RCC 7860 (cell line): ENCODE measurements around the gene RASIP1.
A peak's percentile ranks its signal among the peaks of the same experiment; 100 is the strongest.

Source experiments
- DNase-seq: peaks from one replicate; pipeline ENCODE4 v3.0.0-alpha.2; 2015; ENCODE audit warnings: low spot score
- FAIRE-seq: peaks from 2 replicates; lab custom pipeline; 2012; peaks lifted over from hg19 to GRCh38; lab: Jason Lieb, UNC

RASIP1 gene

DNA sequence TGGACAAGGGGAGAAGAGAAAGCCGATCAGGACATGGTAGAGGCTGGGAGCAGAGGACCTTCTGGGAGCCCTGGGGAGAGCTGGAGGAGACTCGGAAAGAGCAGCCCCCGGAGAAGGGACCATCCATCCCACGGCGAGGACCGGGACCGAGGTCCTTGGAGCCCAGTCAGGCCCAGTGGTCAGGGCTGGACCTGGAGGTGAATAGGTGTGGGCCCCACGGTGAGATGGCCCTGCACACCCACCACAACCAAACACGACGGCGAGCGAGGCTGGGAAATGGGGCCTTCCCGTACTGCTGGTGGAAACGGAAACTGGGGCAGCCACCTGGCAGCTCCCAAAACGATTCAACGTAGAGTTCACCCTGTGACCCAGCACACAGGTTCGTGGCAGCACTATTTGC, 63.9 kb downstream of the RASIP1 start:
- no peak for FAIRE-seq
- no peak for DNase-seq

DNA sequence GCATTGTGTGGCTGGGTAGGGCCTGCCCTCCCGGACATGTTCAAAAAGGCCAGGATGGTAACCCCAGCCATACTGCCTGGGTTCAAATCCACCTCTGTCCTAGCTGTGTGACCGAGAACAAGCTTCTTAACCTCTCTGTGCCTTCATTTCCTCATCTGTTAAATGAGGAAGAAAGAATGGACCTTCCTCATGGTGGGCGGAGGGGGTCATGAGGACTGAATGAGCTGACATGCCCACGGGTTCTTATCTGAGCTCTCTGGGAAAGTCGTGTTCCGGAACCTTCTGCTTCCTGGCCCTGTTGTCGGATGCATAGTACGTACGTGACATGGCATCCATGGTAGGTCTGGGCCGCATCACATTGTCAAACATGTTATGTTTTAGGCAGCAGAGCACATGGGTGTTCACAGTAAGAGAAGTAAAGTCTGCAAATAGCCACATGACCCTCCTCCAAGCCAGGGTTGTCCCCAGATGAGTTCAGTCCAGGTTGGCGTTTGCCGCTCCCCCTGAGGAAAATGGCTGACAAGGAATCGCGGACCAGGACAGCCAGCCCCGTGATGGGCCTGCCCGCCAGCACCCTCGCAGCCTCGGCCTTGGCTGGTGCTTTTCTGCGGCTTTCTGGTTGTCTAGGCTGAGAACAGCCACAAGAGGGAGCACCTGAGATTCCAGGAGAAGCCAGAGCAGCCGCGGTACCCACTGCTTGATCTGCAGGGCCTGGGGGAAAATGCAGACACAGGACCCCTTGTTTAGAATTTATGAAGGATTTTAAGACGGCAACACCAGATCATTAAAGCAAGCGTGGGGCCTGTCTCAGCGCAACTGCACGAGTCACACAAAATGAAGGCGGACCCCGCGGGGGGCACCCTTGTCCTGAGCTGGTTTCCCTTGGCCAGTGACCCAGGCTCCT, 65.2 kb downstream of the RASIP1 start:
- FAIRE-seq (no peak), DNase-seq (peak; percentile 39)

- FAIRE-seq (no peak), DNase-seq (no peak)
Observed at GRCh38 chr19:48674216-48674809, 66.1 kb downstream of the RASIP1 start.

- no peak for FAIRE-seq
Observed at GRCh38 chr19:48673436-48674100, 66.8 kb downstream of the RASIP1 start.

GRCh38 chr19:48672994-48673393, 67.4 kb downstream of the RASIP1 start, which contains the start of gene NTN5:
Gene NTN5, minus strand, starts transcription at chr19:48673017. Its CDS starts 2,031 bp downstream, at chr19:48670986.
- FAIRE-seq (no peak), DNase-seq (no peak)

More at GRCh38 chr19:48673436-48674100, 66.8 kb downstream of the RASIP1 start:
- DNase-seq: no peak

GRCh38 chr19:48671446-48671995, 68.9 kb downstream of the RASIP1 start:
- DNase-seq (no peak), FAIRE-seq (no peak)

DNA sequence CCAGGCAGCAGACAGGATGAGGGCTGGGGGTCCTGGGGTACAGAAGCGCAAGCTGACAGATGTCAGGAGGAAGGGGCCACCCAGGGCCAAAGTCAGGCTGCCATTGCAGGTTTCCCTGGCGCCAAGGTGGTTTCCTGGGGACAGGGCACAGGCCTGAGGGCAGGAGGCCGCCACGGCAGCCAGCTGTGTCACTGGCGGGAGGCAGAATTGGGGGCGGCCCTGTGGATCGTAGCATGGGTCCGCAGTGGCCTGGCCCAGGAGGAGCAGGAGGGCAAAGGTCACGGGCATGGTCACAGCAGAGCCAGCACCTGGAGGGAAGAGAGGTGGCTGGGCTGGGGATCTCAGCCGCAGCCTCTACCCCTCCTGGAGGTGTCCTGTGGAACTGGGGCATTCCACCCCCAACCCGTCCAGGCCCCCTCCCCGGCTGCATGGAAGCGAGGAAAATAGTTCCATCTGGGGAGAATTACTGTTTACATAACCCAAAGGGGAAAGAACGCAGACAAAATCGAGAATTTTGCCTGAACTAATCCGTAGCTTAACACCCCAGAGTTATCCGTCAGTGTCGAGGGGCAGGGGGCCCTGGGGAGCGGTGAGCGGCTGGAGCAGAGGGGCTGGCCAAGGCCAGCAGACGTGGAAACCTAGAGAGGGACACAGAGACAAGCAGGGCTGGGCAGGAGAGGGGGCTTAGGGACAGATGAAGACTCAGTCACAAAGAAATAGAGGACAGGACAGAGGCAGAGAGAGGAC, 69.5 kb downstream of the RASIP1 start:
- no peak for DNase-seq
- no peak for FAIRE-seq
